MM.1S (cell line): ENCODE measurements around the gene CD300H.

Experiments
- EZH2 ChIP-seq: fragments of 300-600 bp; sonication (generic); optimal IDR thresholded peaks from 2 replicates; pipeline ENCODE3; 2017; ENCODE audit warnings: low read depth, mild to moderate bottlenecking, antibody characterized with exemption, low read length, mixed read lengths
- EZH2phosphoT487 ChIP-seq: fragments of 300-600 bp; sonication (generic); IDR thresholded peaks from 2 replicates; pipeline ENCODE4 v1.6.1; 2018; ENCODE audit warnings: antibody characterized with exemption, low read length
- TF ChIP-seq, protein P1 (sequence below): fragments of 300-600 bp; sonication (generic); IDR thresholded peaks from 2 replicates; pipeline ENCODE4 v1.5.1; 2016; ENCODE audit warnings: antibody characterized with exemption, low read length, mixed read lengths

DNA sequence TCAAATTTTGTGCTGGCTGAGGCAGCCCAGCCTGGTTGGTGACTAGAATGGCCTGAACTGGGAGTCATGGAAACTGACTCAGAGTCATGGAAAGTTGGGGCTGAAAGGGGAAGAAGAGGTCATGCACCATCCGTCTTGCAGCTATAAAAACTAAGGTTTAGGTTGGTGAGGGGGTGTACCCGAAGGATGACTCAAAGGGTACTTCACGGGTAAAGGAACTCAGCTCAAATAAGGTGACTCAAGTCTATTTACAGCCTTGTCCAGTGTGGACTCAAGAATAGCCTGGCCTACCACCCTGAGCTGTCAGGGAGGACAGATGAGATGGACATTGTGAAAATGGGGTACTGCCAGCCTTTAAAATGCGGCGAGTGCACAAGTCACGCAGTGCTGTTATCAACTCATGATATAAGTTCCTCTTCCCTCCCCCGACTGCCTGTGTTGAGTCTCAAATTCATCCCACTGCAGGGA lies 54.7 kb downstream of the CD300H start:
- TF ChIP-seq, protein P1, sequence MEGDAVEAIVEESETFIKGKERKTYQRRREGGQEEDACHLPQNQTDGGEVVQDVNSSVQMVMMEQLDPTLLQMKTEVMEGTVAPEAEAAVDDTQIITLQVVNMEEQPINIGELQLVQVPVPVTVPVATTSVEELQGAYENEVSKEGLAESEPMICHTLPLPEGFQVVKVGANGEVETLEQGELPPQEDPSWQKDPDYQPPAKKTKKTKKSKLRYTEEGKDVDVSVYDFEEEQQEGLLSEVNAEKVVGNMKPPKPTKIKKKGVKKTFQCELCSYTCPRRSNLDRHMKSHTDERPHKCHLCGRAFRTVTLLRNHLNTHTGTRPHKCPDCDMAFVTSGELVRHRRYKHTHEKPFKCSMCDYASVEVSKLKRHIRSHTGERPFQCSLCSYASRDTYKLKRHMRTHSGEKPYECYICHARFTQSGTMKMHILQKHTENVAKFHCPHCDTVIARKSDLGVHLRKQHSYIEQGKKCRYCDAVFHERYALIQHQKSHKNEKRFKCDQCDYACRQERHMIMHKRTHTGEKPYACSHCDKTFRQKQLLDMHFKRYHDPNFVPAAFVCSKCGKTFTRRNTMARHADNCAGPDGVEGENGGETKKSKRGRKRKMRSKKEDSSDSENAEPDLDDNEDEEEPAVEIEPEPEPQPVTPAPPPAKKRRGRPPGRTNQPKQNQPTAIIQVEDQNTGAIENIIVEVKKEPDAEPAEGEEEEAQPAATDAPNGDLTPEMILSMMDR, result no peak
- TF ChIP-seq EZH2, result no peak
- TF ChIP-seq EZH2phosphoT487, result no peak
